Adrenal gland (tissue), 5 donors: ENCODE results near the gene TMEM108.

ENCODE experiments used
- POLR2A ChIP-seq, 2 donors: fragments of 450-650 bp; IDR thresholded peaks; one replicate each; pipeline ENCODE4 v1.6.1; 2017; ENCODE audit warnings: antibody characterized with exemption in 2 of 2, mild to moderate bottlenecking in 2 of 2, moderate library complexity in 1 of 2
- TF ChIP-seq, protein P1 (sequence below), 6 experiments: fragments of 450-650 bp in 4 of 6; fragments of 200-600 bp in 2 of 6; sonication (generic) in 1 of 6; IDR thresholded peaks; 1 replicate in 5 of 6; 2 replicates in 1 of 6; pipeline versions ENCODE4 v1.5.1 to v1.8.0; 2016 to 2021; ENCODE audit warnings: antibody characterized with exemption in 6 of 6, mild to moderate bottlenecking in 2 of 6, moderate library complexity in 1 of 6
- donor health status: DM: no; HTN: no; CAD: no.

- TF ChIP-seq, protein P1, sequence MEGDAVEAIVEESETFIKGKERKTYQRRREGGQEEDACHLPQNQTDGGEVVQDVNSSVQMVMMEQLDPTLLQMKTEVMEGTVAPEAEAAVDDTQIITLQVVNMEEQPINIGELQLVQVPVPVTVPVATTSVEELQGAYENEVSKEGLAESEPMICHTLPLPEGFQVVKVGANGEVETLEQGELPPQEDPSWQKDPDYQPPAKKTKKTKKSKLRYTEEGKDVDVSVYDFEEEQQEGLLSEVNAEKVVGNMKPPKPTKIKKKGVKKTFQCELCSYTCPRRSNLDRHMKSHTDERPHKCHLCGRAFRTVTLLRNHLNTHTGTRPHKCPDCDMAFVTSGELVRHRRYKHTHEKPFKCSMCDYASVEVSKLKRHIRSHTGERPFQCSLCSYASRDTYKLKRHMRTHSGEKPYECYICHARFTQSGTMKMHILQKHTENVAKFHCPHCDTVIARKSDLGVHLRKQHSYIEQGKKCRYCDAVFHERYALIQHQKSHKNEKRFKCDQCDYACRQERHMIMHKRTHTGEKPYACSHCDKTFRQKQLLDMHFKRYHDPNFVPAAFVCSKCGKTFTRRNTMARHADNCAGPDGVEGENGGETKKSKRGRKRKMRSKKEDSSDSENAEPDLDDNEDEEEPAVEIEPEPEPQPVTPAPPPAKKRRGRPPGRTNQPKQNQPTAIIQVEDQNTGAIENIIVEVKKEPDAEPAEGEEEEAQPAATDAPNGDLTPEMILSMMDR (IDR thresholded peaks at IDR 0.05) = no peak
- TF ChIP-seq POLR2A (IDR thresholded peaks at IDR 0.05) = no peak
Observed at GRCh38 chr3:133301194-133301593, 263.0 kb downstream of the TMEM108 start.
